HG03521 (cell line): ENCODE measurements around the gene DHX9.
"Not testable (repeated sequence)": the region's sequence is repeated elsewhere in the genome, so short reads cannot be mapped to it uniquely, and the experiment has no call there.

Source experiments
- ATAC-seq: cut with Tn5 transposase; IDR thresholded peaks from one replicate; pipeline ENCODE4 v1.9.1; 2021; ENCODE audit warnings: mild to moderate bottlenecking, moderate library complexity; ENCODE audit not compliant: unreplicated experiment

DHX9 gene

GRCh38 chr1:182888736-182889531 is 49.8 kb downstream of the DHX9 start:
- no peak for ATAC-seq

GRCh38 chr1:182889997-182890396 is 50.9 kb downstream of the DHX9 start:
- no peak for ATAC-seq

- ATAC-seq = no peak
Observed at GRCh38 chr1:182890927-182891610, 51.9 kb downstream of the DHX9 start.

- no peak for ATAC-seq
Observed at GRCh38 chr1:182897696-182898095, 58.5 kb downstream of the DHX9 start.

- ATAC-seq = not testable (repeated sequence)
Observed at GRCh38 chr1:182901946-182902345, 62.8 kb downstream of the DHX9 start.

GRCh38 chr1:182905321-182905720 is 66.2 kb downstream of the DHX9 start:
- ATAC-seq = no peak

GRCh38 chr1:182909578-182909977 is 70.4 kb downstream of the DHX9 start:
- no peak for ATAC-seq

GRCh38 chr1:182910143-182910542 is 71.0 kb downstream of the DHX9 start:
- no peak for ATAC-seq

GRCh38 chr1:182913401-182913800 is 74.3 kb downstream of the DHX9 start:
- ATAC-seq = no peak

GRCh38 chr1:182917378-182917777 is 78.2 kb downstream of the DHX9 start:
- no peak for ATAC-seq

- ATAC-seq = no peak
Observed at GRCh38 chr1:182925661-182926060, 86.5 kb downstream of the DHX9 start.

GRCh38 chr1:182927693-182928433 is 88.7 kb downstream of the DHX9 start:
- ATAC-seq = no peak

- no peak for ATAC-seq
Observed at GRCh38 chr1:182930985-182931384, 91.8 kb downstream of the DHX9 start.

GRCh38 chr1:182935716-182936115 is 96.6 kb downstream of the DHX9 start:
- ATAC-seq = no peak
